SK-N-SH (cell line): ENCODE data around the gene DUSP1.

ENCODE experiments used
- CTCF ChIP-seq: fragments of 200-600 bp; sonication (generic); IDR thresholded peaks from 2 replicates; pipeline ENCODE4 v1.6.1; 2017; ENCODE audit warnings: antibody characterized with exemption, mild to moderate bottlenecking, moderate library complexity
- EP300 ChIP-seq, 2 experiments: IDR thresholded peaks; 2 replicates each; pipeline versions ENCODE4 v1.4.0 to v1.6.1; 2012; ENCODE audit warnings: borderline replicate concordance in 1 of 2, low read depth in 1 of 2, low read length in 1 of 2
- EZH2phosphoT487 ChIP-seq: fragments of 200-600 bp; sonication (generic); IDR thresholded peaks from 2 replicates; pipeline ENCODE4 v1.6.1; 2017; ENCODE audit warnings: low read depth, mixed run types, mild to moderate bottlenecking, antibody characterized with exemption, moderate library complexity, borderline replicate concordance
- MAX ChIP-seq: IDR thresholded peaks from 2 replicates; pipeline ENCODE4 v1.4.0; 2012; ENCODE audit warnings: low read depth
- RCOR1 ChIP-seq: fragments of 150-350 bp; IDR thresholded peaks from 2 replicates; pipeline ENCODE4 v1.6.1; 2017; ENCODE audit warnings: antibody characterized with exemption, low read length
- TCF12 ChIP-seq: IDR thresholded peaks from 2 replicates; pipeline ENCODE4 v1.4.0; 2012
- TEAD4 ChIP-seq: IDR thresholded peaks from 2 replicates; pipeline ENCODE4 v1.4.0; 2012; ENCODE audit warnings: mild to moderate bottlenecking, borderline replicate concordance; ENCODE audit not compliant: insufficient read depth
- USF2 ChIP-seq: fragments of 150-350 bp; IDR thresholded peaks from 2 replicates; pipeline ENCODE4 v1.6.1; 2017; ENCODE audit warnings: antibody characterized with exemption, low read length, low read depth, borderline replicate concordance

- TF ChIP-seq USF2 (no peak), CTCF (no peak), RCOR1 (no peak), TEAD4 (no peak), MAX (no peak), EP300 (IDR thresholded peaks at IDR 0.05; ENCODE audit: borderline replicate concordance in 1 of 2, low read depth in 1 of 2, low read length in 1 of 2) (no peak), EZH2phosphoT487 (no peak), TCF12 (no peak)
Observed at GRCh38 chr5:172763120-172763464, 7.9 kb downstream of the DUSP1 start.
